ENCODE results near the gene CFAP210. TPM values are rescaled to one million over a fixed set of nuclear protein-coding genes. Genes with fewer than 3 reads are reported as not detected.
"Not testable (repeated sequence)": the region's sequence is repeated elsewhere in the genome, so short reads cannot be mapped to it uniquely, and the experiment has no call there.

CFAP210 gene
- total RNA-seq, 1 donor from 2014 or later = not detected

DNA sequence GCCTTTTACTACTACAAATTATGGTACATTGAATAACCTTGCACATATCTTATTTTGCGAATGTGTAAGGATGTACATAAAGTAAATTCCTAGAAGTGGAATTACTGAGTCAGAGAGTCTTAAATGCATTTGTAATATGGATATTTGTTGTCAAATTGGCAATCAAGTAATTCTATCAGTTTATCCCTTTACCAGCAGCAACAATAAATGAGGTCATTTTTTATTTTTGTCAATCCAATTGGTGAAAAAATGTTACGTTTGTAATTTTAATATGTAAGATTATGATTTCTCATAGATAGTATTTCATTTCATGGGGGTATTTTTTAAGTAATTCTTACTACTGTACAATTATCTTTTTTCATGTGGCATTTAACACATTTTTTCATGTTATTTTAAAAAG lies 95.2 kb downstream of the CFAP210 start:
- no peaks in the 10 kb centered on the region for H3K27me3 ChIP-seq
- TF ChIP-seq, protein P1, sequence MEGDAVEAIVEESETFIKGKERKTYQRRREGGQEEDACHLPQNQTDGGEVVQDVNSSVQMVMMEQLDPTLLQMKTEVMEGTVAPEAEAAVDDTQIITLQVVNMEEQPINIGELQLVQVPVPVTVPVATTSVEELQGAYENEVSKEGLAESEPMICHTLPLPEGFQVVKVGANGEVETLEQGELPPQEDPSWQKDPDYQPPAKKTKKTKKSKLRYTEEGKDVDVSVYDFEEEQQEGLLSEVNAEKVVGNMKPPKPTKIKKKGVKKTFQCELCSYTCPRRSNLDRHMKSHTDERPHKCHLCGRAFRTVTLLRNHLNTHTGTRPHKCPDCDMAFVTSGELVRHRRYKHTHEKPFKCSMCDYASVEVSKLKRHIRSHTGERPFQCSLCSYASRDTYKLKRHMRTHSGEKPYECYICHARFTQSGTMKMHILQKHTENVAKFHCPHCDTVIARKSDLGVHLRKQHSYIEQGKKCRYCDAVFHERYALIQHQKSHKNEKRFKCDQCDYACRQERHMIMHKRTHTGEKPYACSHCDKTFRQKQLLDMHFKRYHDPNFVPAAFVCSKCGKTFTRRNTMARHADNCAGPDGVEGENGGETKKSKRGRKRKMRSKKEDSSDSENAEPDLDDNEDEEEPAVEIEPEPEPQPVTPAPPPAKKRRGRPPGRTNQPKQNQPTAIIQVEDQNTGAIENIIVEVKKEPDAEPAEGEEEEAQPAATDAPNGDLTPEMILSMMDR (IDR thresholded peaks at IDR 0.05) = no peak
- no peaks in the 10 kb centered on the region for H3K4me1 ChIP-seq
- intact Hi-C loops (cut with DNase I) = no loop called here
- no peak overlapping the region for H3K4me3 ChIP-seq
- no peaks in the 10 kb centered on the region for H3K9me3 ChIP-seq
- DNase-seq (ENCODE audit: low spot score in 2 of 2) = no peak
- H3K27ac ChIP-seq = no peak overlapping the region
- H3K36me3 ChIP-seq = peaks cover 0 to 4% of the 10 kb centered on the region in 2 donors

DNA sequence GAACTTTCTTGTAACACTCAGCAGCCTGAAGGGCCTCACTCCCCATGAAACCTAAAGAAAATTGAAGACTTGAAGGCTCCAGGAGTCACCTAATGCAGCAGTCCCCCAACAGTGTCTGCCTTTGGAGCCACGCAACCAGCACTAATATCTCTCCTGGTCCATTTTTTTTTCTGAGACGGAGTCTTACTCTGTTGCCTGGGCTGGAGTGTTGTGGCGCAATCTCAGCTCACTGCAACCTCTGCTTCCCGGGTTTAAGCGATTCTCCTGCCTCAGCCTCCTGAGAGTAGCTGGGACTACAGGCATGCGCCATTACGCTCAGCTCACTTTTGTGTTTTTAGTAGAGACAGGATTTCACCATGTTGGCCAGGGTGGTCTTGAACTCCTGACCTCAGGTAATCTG lies 97.7 kb downstream of the CFAP210 start:
- H3K27me3 ChIP-seq; intact Hi-C loops (cut with DNase I); H3K9me3 ChIP-seq; H3K4me1 ChIP-seq; H3K27ac ChIP-seq; H3K36me3 ChIP-seq; DNase-seq (ENCODE audit: low spot score in 2 of 2); H3K4me3 ChIP-seq: not testable (repeated sequence)

Other genes with a start within 250 kb of the CFAP210 start
- gene BBS5, start 214.9 kb downstream of the CFAP210 start, total RNA-seq = 1.5 TPM
- gene KLHL41, start 184.7 kb downstream of the CFAP210 start, total RNA-seq = 0.21 TPM
- 5.5 TPM for gene FASTKD1, start 120.5 kb downstream of the CFAP210 start, total RNA-seq
- 30.2 TPM for gene PPIG, start 110.1 kb downstream of the CFAP210 start, total RNA-seq
- not detected for gene PHOSPHO2, start 64 bp upstream of the CFAP210 start, total RNA-seq
- 1.9 TPM for gene KLHL23, start 39.4 kb upstream of the CFAP210 start, total RNA-seq
- gene SSB, start 104.5 kb upstream of the CFAP210 start, total RNA-seq = 42.6 TPM
- 42.6 TPM for gene METTL5, start 130.5 kb upstream of the CFAP210 start, total RNA-seq
- gene UBR3, start 133.0 kb upstream of the CFAP210 start, total RNA-seq = 37.7 TPM